K562 (cell line): ENCODE results near the gene ACADM. TPM values are rescaled to one million over a fixed set of nuclear protein-coding genes. Genes with fewer than 3 reads are reported as not detected.

Source experiments
- ADNP ChIP-seq: fragments of 200-800 bp; sonication (Bioruptor generic); IDR thresholded peaks from 2 replicates; pipeline ENCODE4 v1.6.1; 2016; ENCODE audit warnings: missing genetic modification characterization, missing compliant biosample characterization
- DLX4 ChIP-seq: fragments of 250-450 bp; sonication (Bioruptor Pico); IDR thresholded peaks from 2 replicates; pipeline ENCODE4 v1.6.1; 2021; ENCODE audit warnings: mild to moderate bottlenecking
- E4F1 ChIP-seq: fragments of 250-450 bp; sonication (Bioruptor Pico); IDR thresholded peaks from 2 replicates; pipeline ENCODE4 v1.5.0; 2021; ENCODE audit warnings: mild to moderate bottlenecking, borderline replicate concordance
- ELF4 ChIP-seq: fragments of 450-650 bp; formaldehyde crosslinking; IDR thresholded peaks from 2 replicates; pipeline ENCODE4 v1.4.0; 2022; ENCODE audit warnings: missing genetic modification characterization
- EZH2 ChIP-seq: IDR thresholded peaks from 2 replicates; pipeline ENCODE4 v1.6.1; 2012; ENCODE audit warnings: low read depth, mild to moderate bottlenecking, inconsistent platforms, low read length, borderline replicate concordance
- GTF2F1 ChIP-seq: IDR thresholded peaks from 2 replicates; pipeline ENCODE4 v1.6.1; 2011; ENCODE audit warnings: low read depth, low read length, improper control_type of control experiment
- HDAC1 ChIP-seq, 2 experiments: fragments of 450-650 bp; IDR thresholded peaks; 2 replicates each; pipeline ENCODE4 v1.6.1; 2016 to 2017; ENCODE audit warnings: inconsistent platforms in 1 of 2, mild to moderate bottlenecking in 1 of 2, moderate library complexity in 1 of 2
- KLF16 ChIP-seq: IDR thresholded peaks from 2 replicates; pipeline ENCODE4 v1.6.1; 2016; ENCODE audit warnings: antibody characterized with exemption
- NR2C2 ChIP-seq, 2 experiments: fragments of 200-800 bp in 1 of 2; sonication (Bioruptor generic) in 1 of 2; sonication (generic) in 1 of 2; formaldehyde crosslinking in 1 of 2; IDR thresholded peaks; 2 replicates each; pipeline versions ENCODE4 v1.6.1 to v1.8.0; 2016 to 2022; ENCODE audit warnings: mild to moderate bottlenecking in 1 of 2, missing compliant biosample characterization in 1 of 2, missing genetic modification characterization in 1 of 2, missing genetic modification reagents in 1 of 2
- NRF1 ChIP-seq, 2 experiments: fragments of 450-650 bp; IDR thresholded peaks in 1 of 2; conservative IDR thresholded peaks in 1 of 2; 2 replicates each; pipeline ENCODE4 v1.6.1; 2014; ENCODE audit warnings: mild to moderate bottlenecking in 2 of 2
- PCBP2 ChIP-seq: fragments of 200-400 bp; formaldehyde crosslinking; IDR thresholded peaks from 2 replicates; pipeline ENCODE4 v1.6.1; 2018; ENCODE audit warnings: low read length, low read depth, mild to moderate bottlenecking, moderate library complexity; ENCODE audit not compliant: poor library complexity, severe bottlenecking
- SAFB ChIP-seq: fragments of 200-400 bp; formaldehyde crosslinking; IDR thresholded peaks from 2 replicates; pipeline ENCODE4 v1.6.1; 2017; ENCODE audit warnings: low read depth, low read length, borderline replicate concordance
- SMARCE1 ChIP-seq: fragments of 450-650 bp; IDR thresholded peaks from 2 replicates; pipeline ENCODE4 v1.7.1; 2016; ENCODE audit warnings: mild to moderate bottlenecking
- U2AF1 ChIP-seq: fragments of 200-400 bp; formaldehyde crosslinking; optimal IDR thresholded peaks from 2 replicates; pipeline ENCODE3; 2017; ENCODE audit warnings: mild to moderate bottlenecking, low read depth, low read length, moderate library complexity
- ZNF143 ChIP-seq: sonication (generic); formaldehyde crosslinking; IDR thresholded peaks from 2 replicates; pipeline ENCODE4 v1.9.0; 2022; ENCODE audit warnings: mild to moderate bottlenecking, missing genetic modification reagents
- ZNF197 ChIP-seq: fragments of 200-800 bp; sonication (Bioruptor generic); IDR thresholded peaks from 2 replicates; pipeline ENCODE4 v1.6.1; 2016; ENCODE audit warnings: low read depth, missing genetic modification characterization, missing compliant biosample characterization
- ZNF217 ChIP-seq: sonication (generic); formaldehyde crosslinking; IDR thresholded peaks from 2 replicates; pipeline ENCODE4 v1.8.0; 2022; ENCODE audit warnings: mild to moderate bottlenecking, missing genetic modification reagents
- ZNF263 ChIP-seq: sonication (generic); formaldehyde crosslinking; IDR thresholded peaks from 2 replicates; pipeline ENCODE4 v1.8.0; 2022; ENCODE audit warnings: mild to moderate bottlenecking, missing genetic modification reagents, borderline replicate concordance
- polyA plus RNA-seq, 8 experiments: library from polyadenylated mRNA; depleted of rRNA in 4 of 8; stranded (reverse) in 5 of 8; unstranded in 3 of 8; fragments of >200 nt; fragmentation: Nextera tagmentation in 2 of 8; fragmentation: Illumina TruSeq in 1 of 8; extraction: Ambion mirVana in 2 of 8; extraction: Trizol in 1 of 8; gene quantifications; 2 replicates each; pipeline versions ENCODE4 v1.2.1 to v1.2.3, GENCODE V29; 2011 to 2014; ENCODE audit warnings: inconsistent platforms in 1 of 8, missing spikeins in 1 of 8
- total RNA-seq, 7 experiments: library from RNA; depleted of rRNA in 6 of 7; stranded (reverse); fragments of >200 nt in 6 of 7; fragmentation: Illumina TruSeq in 2 of 7; extraction: Trizol in 2 of 7; gene quantifications; 2 replicates each; pipeline versions ENCODE4 v1.2.1 to v1.2.3, GENCODE V29; 2011 to 2021; ENCODE audit warnings: low replicate concordance in 1 of 7
- TF ChIP-seq, protein P1 (sequence below): fragments of 200-800 bp; sonication (Bioruptor generic); IDR thresholded peaks from 2 replicates; pipeline ENCODE4 v1.6.1; 2016; ENCODE audit warnings: missing genetic modification characterization, missing compliant biosample characterization

ACADM gene
- total and polyA plus RNA-seq, 9 of the 15 experiments (the other 6 are each of a cell fraction or from before 2014, with no cell fraction given): 82.5 to 156 (median 123) TPM

DNA sequence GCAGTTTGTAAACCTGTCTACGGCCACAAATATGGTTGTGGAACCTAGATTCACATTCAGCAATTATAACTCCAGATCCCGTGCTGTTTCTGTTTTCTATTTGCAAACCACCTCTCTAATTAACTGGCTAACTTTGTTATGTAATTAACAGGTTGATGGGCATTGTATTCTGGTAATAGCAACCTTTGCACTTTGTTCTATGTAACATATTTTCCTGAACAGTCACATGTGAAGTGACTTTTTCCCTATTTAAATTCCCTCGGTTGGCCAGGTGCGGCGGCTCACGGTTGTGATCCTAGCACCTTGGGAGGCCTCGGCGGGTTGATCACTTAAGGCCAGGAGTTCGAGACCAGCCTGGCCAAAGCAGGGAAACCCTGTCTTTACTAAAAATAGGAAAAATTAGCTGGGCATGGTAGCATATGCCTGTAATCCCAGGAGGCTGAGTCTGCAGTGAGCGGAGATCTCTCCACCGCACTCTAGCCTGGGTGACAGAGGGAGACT, 1.4 kb downstream of the ACADM start (continued):
- TF ChIP-seq, protein P1, sequence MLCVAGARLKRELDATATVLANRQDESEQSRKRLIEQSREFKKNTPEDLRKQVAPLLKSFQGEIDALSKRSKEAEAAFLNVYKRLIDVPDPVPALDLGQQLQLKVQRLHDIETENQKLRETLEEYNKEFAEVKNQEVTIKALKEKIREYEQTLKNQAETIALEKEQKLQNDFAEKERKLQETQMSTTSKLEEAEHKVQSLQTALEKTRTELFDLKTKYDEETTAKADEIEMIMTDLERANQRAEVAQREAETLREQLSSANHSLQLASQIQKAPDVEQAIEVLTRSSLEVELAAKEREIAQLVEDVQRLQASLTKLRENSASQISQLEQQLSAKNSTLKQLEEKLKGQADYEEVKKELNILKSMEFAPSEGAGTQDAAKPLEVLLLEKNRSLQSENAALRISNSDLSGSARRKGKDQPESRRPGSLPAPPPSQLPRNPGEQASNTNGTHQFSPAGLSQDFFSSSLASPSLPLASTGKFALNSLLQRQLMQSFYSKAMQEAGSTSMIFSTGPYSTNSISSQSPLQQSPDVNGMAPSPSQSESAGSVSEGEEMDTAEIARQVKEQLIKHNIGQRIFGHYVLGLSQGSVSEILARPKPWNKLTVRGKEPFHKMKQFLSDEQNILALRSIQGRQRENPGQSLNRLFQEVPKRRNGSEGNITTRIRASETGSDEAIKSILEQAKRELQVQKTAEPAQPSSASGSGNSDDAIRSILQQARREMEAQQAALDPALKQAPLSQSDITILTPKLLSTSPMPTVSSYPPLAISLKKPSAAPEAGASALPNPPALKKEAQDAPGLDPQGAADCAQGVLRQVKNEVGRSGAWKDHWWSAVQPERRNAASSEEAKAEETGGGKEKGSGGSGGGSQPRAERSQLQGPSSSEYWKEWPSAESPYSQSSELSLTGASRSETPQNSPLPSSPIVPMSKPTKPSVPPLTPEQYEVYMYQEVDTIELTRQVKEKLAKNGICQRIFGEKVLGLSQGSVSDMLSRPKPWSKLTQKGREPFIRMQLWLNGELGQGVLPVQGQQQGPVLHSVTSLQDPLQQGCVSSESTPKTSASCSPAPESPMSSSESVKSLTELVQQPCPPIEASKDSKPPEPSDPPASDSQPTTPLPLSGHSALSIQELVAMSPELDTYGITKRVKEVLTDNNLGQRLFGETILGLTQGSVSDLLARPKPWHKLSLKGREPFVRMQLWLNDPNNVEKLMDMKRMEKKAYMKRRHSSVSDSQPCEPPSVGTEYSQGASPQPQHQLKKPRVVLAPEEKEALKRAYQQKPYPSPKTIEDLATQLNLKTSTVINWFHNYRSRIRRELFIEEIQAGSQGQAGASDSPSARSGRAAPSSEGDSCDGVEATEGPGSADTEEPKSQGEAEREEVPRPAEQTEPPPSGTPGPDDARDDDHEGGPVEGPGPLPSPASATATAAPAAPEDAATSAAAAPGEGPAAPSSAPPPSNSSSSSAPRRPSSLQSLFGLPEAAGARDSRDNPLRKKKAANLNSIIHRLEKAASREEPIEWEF (CRISPR knock-in tag): no peak
- TF ChIP-seq NRF1 (conservative IDR thresholded peaks at IDR 0.05 in 1 of 2, IDR thresholded peaks at IDR 0.05 in 1 of 2): no peak
- no peak for TF ChIP-seq ZNF217 (CRISPR knock-in tag)
- TF ChIP-seq SAFB: no peak
- TF ChIP-seq SMARCE1: no peak
- TF ChIP-seq KLF16: no peak
- TF ChIP-seq ADNP: peak; percentile 76
- no peak for TF ChIP-seq NR2C2 (CRISPR knock-in tag; IDR thresholded peaks at IDR 0.05)
- TF ChIP-seq NR2C2 (tag; IDR thresholded peaks at IDR 0.05): 0 out of 2 replicates have a peak, but pooled peaks have one; percentile 9
- no peak for TF ChIP-seq U2AF1
- no peak for TF ChIP-seq EZH2
- no peak for TF ChIP-seq E4F1 (CRISPR knock-in tag)
- TF ChIP-seq ELF4 (CRISPR knock-in tag): no peak
- no peak for TF ChIP-seq ZNF143 (CRISPR knock-in tag)
- no peak for TF ChIP-seq ZNF197 (CRISPR knock-in tag)
- 0 out of 4 replicates have a peak, but pooled peaks of 1 of the 2 experiments have one; percentile 27 for TF ChIP-seq HDAC1 (IDR thresholded peaks at IDR 0.05)
- no peak for TF ChIP-seq GTF2F1
- no peak for TF ChIP-seq ZNF263
- TF ChIP-seq DLX4 (CRISPR knock-in tag): no peak
- TF ChIP-seq PCBP2: no peak
